Measurements from ENCODE around the gene LSAMP.

LSAMP gene

GRCh38 chr3:116039651-116039985 lies 405.7 kb downstream of the LSAMP start:
- FAIRE-seq, result no peak

GRCh38 chr3:116038968-116039650 lies 406.2 kb downstream of the LSAMP start:
- FAIRE-seq (peak; percentile 36), DNase-seq (ENCODE audit: extremely low spot score, insufficient read length, low read depth) (no peak)

More at GRCh38 chr3:116039651-116039985, 405.7 kb downstream of the LSAMP start:
- DNase-seq (ENCODE audit: extremely low spot score, insufficient read length, low read depth), result no peak

GRCh38 chr3:116037954-116038911 lies 407.1 kb downstream of the LSAMP start:
- DNase-seq (ENCODE audit: extremely low spot score, insufficient read length, low read depth) (peak; percentile 12), FAIRE-seq (peak; percentile 77)

GRCh38 chr3:116035429-116035828 lies 409.9 kb downstream of the LSAMP start:
- DNase-seq (ENCODE audit: extremely low spot score, insufficient read length, low read depth), result no peak
- FAIRE-seq, result no peak

GRCh38 chr3:116034794-116035193 lies 410.5 kb downstream of the LSAMP start:
- DNase-seq (ENCODE audit: extremely low spot score, insufficient read length, low read depth), result no peak
- no peak for FAIRE-seq

GRCh38 chr3:116034086-116034485 lies 411.2 kb downstream of the LSAMP start:
- DNase-seq (ENCODE audit: extremely low spot score, insufficient read length, low read depth), result no peak
- FAIRE-seq, result peak; percentile 5

- FAIRE-seq (no peak), DNase-seq (ENCODE audit: extremely low spot score, insufficient read length, low read depth) (no peak)
Measured at GRCh38 chr3:116033516-116033915, 411.8 kb downstream of the LSAMP start.

GRCh38 chr3:116032176-116032575 lies 413.1 kb downstream of the LSAMP start:
- FAIRE-seq (no peak), DNase-seq (ENCODE audit: extremely low spot score, insufficient read length, low read depth) (no peak)

GRCh38 chr3:116030131-116030850 lies 415.0 kb downstream of the LSAMP start:
- DNase-seq (ENCODE audit: extremely low spot score, insufficient read length, low read depth), result no peak

GRCh38 chr3:116029266-116029665 lies 416.0 kb downstream of the LSAMP start:
- DNase-seq (ENCODE audit: extremely low spot score, insufficient read length, low read depth), result no peak
- FAIRE-seq, result no peak

More at GRCh38 chr3:116030131-116030850, 415.0 kb downstream of the LSAMP start:
- FAIRE-seq, result no peak

- FAIRE-seq (no peak), DNase-seq (ENCODE audit: extremely low spot score, insufficient read length, low read depth) (no peak)
Measured at GRCh38 chr3:116028157-116028556, 417.1 kb downstream of the LSAMP start.

GRCh38 chr3:116020989-116021388 lies 424.3 kb downstream of the LSAMP start:
- FAIRE-seq, result no peak
- no peak for DNase-seq (ENCODE audit: extremely low spot score, insufficient read length, low read depth)

- no peak for DNase-seq (ENCODE audit: extremely low spot score, insufficient read length, low read depth)
- FAIRE-seq, result peak; percentile 54
Measured at GRCh38 chr3:116020495-116020894, 424.8 kb downstream of the LSAMP start.

GRCh38 chr3:116019254-116019763 lies 426.0 kb downstream of the LSAMP start:
- FAIRE-seq (no peak), DNase-seq (ENCODE audit: extremely low spot score, insufficient read length, low read depth) (no peak)

GRCh38 chr3:116018646-116019045 lies 426.6 kb downstream of the LSAMP start:
- FAIRE-seq (no peak), DNase-seq (ENCODE audit: extremely low spot score, insufficient read length, low read depth) (no peak)

GRCh38 chr3:116015931-116016330 lies 429.4 kb downstream of the LSAMP start:
- FAIRE-seq, result no peak
- DNase-seq (ENCODE audit: extremely low spot score, insufficient read length, low read depth), result no peak

- FAIRE-seq (no peak), DNase-seq (ENCODE audit: extremely low spot score, insufficient read length, low read depth) (no peak)
Measured at GRCh38 chr3:116007000-116007399, 438.3 kb downstream of the LSAMP start.

GRCh38 chr3:116005404-116005803 lies 439.9 kb downstream of the LSAMP start:
- FAIRE-seq (no peak), DNase-seq (ENCODE audit: extremely low spot score, insufficient read length, low read depth) (no peak)

- DNase-seq (ENCODE audit: extremely low spot score, insufficient read length, low read depth), result no peak
- no peak for FAIRE-seq
Measured at GRCh38 chr3:116002235-116002634, 443.1 kb downstream of the LSAMP start.

GRCh38 chr3:116001151-116001621 lies 444.1 kb downstream of the LSAMP start:
- DNase-seq (ENCODE audit: extremely low spot score, insufficient read length, low read depth) (no peak), FAIRE-seq (no peak)
